Measurements from ENCODE around the gene SMIM15. TPM values are rescaled to one million over a fixed set of nuclear protein-coding genes. Genes with fewer than 3 reads are reported as not detected.

SMIM15 gene
- total and polyA plus RNA-seq, 10 of the 15 experiments (the other 5 are each of a cell fraction or from before 2014, with no cell fraction given), result 13.8 to 83.3 (median 53.9) TPM

DNA sequence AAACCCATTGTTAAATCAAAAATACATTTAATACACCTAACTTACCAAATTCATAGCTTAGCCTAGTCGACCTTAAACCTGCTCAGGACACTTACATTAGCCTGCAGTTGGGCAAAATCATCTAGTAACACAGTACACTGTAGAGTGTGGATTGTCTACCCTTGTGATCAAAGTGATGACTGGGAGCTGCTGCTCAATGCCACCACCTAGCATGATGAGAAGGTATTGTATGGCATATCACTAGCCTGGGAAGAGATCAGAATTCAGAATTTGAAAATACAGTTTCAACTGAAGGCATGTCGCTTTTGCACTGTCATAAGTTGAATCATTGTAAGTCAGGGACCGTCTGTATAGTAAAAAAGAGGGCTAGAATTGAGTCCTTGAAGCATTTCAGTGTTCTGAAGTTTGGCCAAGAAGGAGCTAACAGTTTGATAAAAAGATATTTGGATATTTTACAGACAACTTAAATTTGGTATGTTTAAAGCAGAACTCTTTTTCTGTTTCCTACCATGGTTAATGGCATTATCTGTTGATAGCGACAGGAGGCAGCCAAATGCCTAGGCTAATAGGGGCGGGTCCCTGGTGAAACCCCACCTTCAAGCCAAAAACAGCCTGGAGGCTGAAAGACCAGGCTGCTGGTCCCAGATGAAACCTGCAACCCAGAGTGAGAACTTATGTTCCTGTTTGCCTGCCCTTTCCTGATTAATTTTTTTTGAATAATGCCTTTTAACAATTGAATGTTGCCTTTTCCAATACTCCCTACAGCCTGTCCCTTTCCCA is 23.0 kb downstream of the SMIM15 start:
- H3K27ac ChIP-seq (ENCODE audit: control insufficient read depth, insufficient read depth), result no peak overlapping the region
- no peaks in the 10 kb centered on the region for H3K27me3 ChIP-seq (replicated peaks in 1 of 2; ENCODE audit: control insufficient read depth in 2 of 2, insufficient read depth in 2 of 2, low read length in 1 of 2)
- TF ChIP-seq MXI1 (IDR thresholded peaks at IDR 0.05; ENCODE audit: low read depth, low read length) (no peak), RAD21 (IDR thresholded peaks at IDR 0.05; ENCODE audit: insufficient read depth, low read depth, low read length) (peak; percentile 44), SREBF2 (IDR thresholded peaks at IDR 0.05; ENCODE audit: low read length) (no peak), NR2C2 (IDR thresholded peaks at IDR 0.05; ENCODE audit: borderline replicate concordance, control insufficient read depth, insufficient read length, low read depth) (no peak), SMC3 (IDR thresholded peaks at IDR 0.05; ENCODE audit: borderline replicate concordance, low read length) (peak; percentile 28; the same call in 1 of the 2 replicates), YY1 (IDR thresholded peaks at IDR 0.05; ENCODE audit: low read depth, low read length) (no peak)
- TF ChIP-seq, protein P1, sequence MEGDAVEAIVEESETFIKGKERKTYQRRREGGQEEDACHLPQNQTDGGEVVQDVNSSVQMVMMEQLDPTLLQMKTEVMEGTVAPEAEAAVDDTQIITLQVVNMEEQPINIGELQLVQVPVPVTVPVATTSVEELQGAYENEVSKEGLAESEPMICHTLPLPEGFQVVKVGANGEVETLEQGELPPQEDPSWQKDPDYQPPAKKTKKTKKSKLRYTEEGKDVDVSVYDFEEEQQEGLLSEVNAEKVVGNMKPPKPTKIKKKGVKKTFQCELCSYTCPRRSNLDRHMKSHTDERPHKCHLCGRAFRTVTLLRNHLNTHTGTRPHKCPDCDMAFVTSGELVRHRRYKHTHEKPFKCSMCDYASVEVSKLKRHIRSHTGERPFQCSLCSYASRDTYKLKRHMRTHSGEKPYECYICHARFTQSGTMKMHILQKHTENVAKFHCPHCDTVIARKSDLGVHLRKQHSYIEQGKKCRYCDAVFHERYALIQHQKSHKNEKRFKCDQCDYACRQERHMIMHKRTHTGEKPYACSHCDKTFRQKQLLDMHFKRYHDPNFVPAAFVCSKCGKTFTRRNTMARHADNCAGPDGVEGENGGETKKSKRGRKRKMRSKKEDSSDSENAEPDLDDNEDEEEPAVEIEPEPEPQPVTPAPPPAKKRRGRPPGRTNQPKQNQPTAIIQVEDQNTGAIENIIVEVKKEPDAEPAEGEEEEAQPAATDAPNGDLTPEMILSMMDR (IDR thresholded peaks at IDR 0.05 in 2 of 3, conservative IDR thresholded peaks at IDR 0.05 in 1 of 3; ENCODE audit: control insufficient read depth in 2 of 3, extremely low read depth in 1 of 3, insufficient read depth in 1 of 3, low read depth in 3 of 3, low read length in 3 of 3), result peak; percentile 17 to 32 (median 26); a peak in 4 of 6 replicates
- TF ChIP-seq, protein P2, sequence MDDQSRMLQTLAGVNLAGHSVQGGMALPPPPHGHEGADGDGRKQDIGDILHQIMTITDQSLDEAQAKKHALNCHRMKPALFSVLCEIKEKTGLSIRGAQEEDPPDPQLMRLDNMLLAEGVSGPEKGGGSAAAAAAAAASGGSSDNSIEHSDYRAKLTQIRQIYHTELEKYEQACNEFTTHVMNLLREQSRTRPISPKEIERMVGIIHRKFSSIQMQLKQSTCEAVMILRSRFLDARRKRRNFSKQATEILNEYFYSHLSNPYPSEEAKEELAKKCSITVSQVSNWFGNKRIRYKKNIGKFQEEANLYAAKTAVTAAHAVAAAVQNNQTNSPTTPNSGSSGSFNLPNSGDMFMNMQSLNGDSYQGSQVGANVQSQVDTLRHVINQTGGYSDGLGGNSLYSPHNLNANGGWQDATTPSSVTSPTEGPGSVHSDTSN (IDR thresholded peaks at IDR 0.05; ENCODE audit: insufficient replicate concordance, low read depth, low read length), result no peak
- intact Hi-C loops (cut with micrococcal nuclease; ENCODE audit: unreplicated experiment), result no loop called here
- CTCF ChIA-PET, result interaction anchor here (0.8 to 2.9 kb wide), 4 partner anchors 8 to 181 kb away, joined by 3 to 9 read pairs (median 4); no protein-coding TSS in a partner anchor
- WGBS (ENCODE audit: insufficient coverage, insufficient replicate concordance, low lambda C conversion rate, missing lambda C conversion rate), result 71% methylated on average over 5 of the region's 5 CpGs
- SMC1A ChIA-PET (ENCODE audit: uncharacterized antibody, unreplicated experiment), result interaction anchor here (0.6 to 2.2 kb wide), 4 partner anchors 20 to 531 kb away, joined by 3 to 11 read pairs (median 4); no protein-coding TSS in a partner anchor
- H2AFZ ChIP-seq (ENCODE audit: control insufficient read depth, low read depth, low read length), result no peak overlapping the region
- POLR2A ChIA-PET, result no interaction called here
- DNase-seq (ENCODE audit: low read depth, low spot score), result no peak
- ATAC-seq, result peak; percentile 83
- no peaks in the 10 kb centered on the region for H3K79me2 ChIP-seq (ENCODE audit: control insufficient read depth, insufficient read depth, low read length)
- H3K4me1 ChIP-seq (ENCODE audit: control insufficient read depth, insufficient read depth, low read length), result no peaks in the 10 kb centered on the region
- H3K9ac ChIP-seq (ENCODE audit: control insufficient read depth, insufficient read depth, low read length), result no peak overlapping the region
- no peak for FAIRE-seq
- H3K36me3 ChIP-seq (ENCODE audit: control insufficient read depth in 2 of 2, insufficient read depth in 2 of 2, low read length in 1 of 2), result no peaks in the 10 kb centered on the region; a peak in 1 of 4 replicates
- H3K4me2 ChIP-seq (ENCODE audit: control insufficient read depth, insufficient read depth), result no peak overlapping the region
- RAD21 ChIA-PET (ENCODE audit: unreplicated experiment), result no interaction called here
- no TSS peak for BruUV-seq (replicated peaks)
- in situ Hi-C loops (cut with MboI), result no loop called here
- H3K9me3 ChIP-seq (replicated peaks; ENCODE audit: control insufficient read depth, insufficient read depth, low read length), result no peaks in the 10 kb centered on the region
- no peaks in the 10 kb centered on the region for H4K20me1 ChIP-seq (ENCODE audit: control insufficient read depth, insufficient read depth)
- no peak overlapping the region for H3K4me3 ChIP-seq

Data from GM12878 (cell line).